Activated CD8-positive, alpha-beta memory T cell treated with anti-CD3 and anti-CD28 coated beads for 24 hours (primary cell): ENCODE measurements around the gene RAD51B.
"Not testable (repeated sequence)": the region's sequence is repeated elsewhere in the genome, so short reads cannot be mapped to it uniquely, and the experiment has no call there.

ENCODE experiments used
- DNase-seq: peaks from one replicate; pipeline ENCODE4 v3.0.0-alpha.2; 2020

RAD51B gene

DNA sequence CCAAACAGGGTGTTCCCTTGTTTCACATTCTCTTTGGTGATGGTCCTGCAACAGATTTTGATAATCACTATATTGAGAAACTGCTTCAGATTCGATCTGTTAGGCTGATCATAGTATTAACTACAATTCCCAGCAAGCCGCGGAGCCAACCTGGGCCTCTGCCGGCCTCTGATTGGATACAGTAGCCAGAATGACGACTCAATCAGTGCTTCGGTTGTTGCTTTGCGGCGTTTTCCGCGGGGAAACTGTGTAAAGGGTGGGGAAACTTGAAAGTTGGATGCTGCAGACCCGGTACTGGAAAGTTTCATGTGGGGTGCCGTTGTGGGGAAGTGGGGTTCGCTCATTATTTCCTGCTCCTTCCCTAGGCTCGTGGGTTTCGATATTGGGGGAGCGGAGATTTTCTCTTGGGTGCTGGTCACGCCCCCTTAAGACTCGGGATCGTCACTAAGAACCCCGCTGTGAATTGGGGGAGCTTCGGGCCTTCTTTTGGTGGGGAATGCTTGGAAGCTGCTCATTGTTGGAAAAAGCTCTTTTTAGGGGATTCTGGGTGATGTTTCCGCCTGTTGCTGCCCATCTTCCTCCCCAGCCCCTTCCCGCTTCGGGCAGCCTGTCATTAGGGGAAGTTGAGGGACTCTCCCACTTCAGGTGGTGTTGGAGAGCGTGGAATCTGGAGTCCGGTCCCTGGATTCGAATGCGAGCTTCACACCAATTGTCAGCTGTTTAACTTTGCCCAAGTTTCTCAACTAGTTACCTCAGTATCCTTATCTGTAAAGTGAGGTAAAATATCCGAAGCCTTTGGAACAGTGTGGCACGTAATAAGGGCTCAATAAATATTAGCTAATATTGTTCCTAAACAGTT lies at the start of gene RAD51B:
Gene RAD51B, plus strand, starts transcription at position 217 of the 859 bp plus-strand sequence.
- DNase-seq, result peak; percentile 93

DNA sequence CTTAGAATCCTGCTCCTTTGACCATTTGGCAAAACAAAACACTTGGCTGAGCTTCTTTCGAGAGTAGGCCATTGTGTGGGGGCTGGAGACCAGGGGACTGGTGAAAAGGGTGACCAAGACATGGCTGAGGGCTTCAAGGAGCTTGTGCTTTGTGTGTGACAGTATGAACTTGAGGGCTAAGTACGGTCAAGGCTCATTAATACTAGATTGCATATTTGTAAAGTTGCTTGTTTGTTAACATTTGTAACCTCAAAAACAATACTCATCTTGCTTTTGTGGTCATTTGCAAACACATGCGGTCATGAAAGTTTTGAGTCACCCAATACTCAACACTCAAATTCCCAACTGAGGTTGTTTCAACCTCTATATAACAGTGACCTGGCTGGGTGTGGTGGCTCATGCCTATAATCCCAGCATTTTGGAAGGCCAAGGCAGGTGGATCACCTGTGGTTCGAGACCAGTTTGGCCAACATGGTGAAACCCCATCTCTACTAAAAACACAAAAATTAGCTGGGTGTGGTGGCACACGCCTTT lies 45.7 kb upstream of the RAD51B start:
- no peak for DNase-seq

DNA sequence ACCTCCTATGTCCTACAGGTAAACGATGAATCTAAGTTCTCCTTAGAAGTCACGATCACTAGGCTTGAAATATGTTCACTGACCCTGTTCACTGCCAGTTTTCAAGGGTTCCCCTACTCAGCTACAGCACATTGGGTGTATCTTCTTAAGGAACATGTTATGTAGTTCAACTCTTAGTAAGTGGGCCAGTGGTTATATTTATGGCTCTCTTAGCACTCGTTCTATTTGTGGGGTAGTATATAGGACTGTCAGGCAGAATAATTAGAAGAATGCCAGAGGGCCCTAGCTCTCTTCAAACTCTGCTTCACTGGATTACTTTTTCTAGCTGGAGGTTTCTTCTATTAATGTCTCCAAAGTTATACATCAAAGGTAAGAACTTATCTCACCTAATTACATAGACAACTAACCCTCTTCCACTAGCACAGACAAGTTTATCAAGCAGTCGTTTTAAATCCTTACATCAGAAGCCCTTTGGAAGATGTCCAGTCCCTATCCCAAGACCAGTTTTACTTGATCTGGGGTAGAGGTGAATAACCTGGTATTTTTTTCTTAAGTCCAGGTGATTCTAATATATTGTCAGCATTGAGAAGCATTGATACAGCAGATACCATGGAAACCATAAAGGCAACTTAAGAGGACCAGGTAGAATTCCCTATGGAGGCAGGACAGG lies 42.8 kb upstream of the RAD51B start:
- DNase-seq, result no peak

DNA sequence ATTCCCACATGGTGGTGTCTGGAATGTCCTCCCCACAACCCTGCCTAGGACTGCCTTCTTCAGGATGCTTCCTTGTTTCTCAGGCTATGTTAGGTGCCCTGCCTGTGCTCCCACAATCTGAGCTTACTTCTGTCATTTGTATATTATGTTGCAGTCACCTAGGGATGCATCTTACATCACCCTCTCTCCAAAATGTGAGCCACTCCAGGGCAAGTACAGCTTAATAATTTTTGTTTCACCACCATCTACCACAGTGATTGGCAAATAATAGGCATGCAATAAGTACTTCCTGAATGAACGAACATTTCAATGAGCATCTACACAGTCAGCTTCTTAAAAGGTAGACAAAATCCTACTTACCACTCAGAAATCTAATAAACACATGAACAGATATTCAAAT lies 40.8 kb upstream of the RAD51B start:
- no peak for DNase-seq

DNA sequence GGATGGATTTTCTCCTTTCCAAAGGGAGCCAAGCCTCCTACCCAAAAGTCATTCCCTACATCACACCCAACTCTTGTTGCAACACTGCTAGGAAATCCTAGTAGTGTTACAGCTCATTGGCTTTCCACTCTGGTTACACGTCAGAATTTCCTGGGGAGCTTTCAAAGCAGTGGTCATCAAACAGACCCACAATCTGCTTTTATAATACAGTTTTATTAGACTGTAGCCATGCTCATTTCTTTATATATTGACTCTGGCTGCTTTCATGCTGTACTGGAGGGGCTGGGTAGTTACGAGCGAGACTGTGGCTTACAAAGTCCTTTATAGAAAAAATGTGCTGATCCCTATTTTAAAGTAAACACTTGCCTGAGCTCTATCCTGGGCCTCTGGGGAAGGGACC lies 37.5 kb upstream of the RAD51B start:
- DNase-seq, result no peak

DNA sequence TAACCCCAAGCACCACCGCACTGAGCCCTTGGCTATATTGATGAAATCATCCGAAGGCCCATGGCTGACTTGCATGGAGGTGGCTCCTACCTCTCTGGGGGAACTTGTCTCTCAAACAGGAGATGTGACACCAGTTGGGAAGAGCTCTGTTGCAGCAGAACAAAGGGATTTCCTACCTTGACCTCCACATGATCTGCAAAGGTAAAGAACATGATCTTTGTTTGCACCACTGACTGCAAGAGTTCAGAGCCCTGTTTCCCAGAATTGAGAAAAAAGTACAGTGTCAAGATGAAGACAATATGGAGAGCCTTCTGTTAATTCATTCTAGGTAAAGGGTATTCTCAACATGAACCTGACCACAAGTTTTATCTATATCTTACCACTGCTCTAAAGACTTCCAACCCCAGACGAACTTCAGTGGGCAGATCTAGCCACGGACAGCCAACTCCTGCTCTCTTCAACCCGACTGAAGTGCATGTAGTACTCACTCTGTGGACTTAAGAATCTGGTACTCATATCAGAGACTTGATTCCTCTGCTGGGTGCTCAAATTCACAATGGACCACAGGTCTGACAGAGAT lies 35.2 kb upstream of the RAD51B start:
- no peak for DNase-seq

DNA sequence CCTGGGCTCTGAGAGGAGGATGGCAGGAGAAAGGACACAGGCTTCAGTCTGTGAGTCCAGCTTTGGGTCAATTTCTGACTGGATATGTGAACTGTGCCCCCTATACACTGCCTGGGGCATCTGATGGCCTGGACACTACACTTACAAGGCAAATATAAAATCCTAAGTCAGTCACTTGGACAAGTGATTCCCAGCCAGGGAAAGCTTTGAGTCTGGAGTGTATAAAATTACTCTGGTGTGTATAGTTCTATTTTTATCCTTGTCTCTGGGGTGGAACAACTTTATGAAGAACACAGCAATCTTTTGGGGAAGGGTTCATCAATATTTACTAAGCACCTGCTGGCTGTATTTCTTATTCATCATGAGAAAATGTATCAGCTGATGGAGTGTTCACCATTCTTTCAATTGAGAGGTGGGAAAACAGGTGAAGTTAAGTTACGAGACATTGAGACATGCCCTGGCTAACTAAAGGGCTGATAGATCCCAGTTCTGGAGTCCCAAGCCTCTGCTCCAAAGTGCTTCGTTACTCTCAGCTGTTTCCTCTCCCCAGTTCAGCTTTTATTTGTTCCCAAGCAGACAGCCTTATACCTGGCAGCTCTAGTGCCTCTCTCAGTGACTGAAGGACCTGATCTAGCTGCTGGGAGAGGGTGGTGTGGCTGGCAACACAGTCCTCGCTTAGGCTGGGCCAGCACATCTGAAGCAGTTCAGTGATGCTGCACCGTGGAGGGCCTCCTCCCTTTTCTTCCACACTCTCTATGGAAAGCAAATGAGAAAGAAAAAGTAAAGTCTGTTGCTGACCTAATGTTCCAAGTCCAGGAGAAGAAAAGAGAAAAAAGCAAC lies 34.1 kb upstream of the RAD51B start:
- DNase-seq, result no peak

DNA sequence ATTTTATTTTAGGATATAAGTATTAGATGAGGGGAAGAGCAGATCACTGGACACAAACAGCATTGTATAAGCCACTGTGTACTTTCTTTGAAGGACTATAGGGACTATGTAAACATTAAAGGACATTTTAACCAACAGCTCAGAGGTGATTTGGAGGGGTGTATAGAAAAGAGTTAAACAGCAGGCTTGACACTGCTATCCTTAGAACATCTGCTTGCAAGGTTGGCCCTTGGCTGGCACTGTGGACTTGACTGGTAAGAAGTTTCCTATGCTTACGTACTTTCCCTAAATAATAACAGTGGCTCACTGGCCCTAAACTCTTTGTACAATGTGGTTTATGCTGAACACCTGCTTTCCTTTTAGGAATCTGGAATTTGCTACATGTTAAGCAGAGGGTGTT lies 31.9 kb upstream of the RAD51B start:
- no peak for DNase-seq

DNA sequence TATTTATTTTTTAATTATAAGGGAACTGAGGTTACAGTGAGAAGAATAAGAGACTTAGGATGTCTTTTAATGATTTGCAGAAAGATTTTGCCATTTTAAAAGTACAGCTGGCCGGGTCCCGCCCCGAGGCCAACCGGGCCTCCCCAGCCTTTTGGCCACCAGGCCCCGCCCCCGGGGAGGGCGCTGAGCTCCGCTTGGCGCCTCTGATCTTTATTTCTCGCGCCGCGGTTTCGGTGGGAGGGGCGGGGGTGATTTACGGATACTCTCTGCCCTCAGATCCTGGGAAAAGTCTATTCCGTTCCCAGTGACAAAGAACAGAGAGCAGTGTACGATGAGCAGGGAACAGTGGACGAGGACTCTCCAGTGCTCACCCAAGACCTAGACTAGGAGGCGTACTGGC lies 20.8 kb upstream of the RAD51B start:
- DNase-seq, result no peak

DNA sequence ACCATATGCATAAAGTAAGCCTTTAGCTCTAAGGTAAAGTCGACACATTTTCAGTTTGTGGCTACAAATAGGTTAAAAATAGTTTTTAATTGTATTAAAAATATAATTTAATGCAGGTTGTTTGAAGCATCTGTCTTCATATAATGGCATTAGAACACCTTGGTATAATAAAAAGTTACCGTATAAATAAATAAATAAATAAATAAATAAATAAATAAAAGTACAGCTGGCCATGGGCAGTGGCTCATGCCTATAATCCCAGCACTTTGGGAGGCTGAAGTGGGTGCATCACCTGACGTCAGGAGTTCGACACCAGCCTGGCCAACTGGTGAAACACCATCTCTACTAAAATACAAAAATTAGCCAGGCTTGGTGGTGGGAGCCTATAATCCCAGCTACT lies 18.8 kb upstream of the RAD51B start:
- no peak for DNase-seq

DNA sequence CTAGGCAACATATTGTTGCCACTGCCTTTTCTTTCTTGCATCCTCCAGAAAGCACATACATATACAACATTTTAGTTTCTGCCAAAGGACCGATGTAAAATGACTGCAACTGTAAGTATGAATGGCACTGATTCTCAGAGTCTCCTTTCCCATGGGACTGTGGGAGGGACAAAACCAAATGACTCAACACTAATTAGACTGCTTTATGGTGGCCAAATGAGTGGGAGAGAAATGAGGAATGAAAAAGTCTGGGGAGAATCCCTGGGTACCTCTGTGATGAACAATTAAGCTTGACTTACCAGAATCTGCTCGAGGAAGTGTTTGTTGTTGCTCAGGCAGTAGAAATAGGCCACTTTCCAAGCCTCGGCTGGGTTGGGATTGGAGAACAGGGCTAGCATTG lies 13.3 kb upstream of the RAD51B start:
- no peak for DNase-seq

DNA sequence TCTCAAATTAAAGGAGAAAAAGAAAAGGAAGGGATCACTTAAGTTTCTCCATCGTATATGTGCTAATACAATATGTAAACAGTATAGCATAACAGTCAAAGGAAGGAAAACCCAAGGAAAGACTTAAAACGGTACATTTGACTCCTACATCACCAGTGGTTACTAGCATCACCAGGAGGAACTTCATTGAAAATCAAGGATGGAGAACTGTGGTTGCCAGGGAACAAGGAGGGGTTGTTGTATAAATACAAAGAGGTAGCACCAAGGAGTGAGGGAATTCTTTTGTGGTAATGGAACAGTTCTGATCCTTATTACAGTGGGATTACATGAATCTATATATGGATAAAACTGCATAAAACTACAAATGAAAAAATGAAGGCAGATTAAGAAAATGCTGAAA lies 4.8 kb upstream of the RAD51B start:
- DNase-seq, result no peak

DNA sequence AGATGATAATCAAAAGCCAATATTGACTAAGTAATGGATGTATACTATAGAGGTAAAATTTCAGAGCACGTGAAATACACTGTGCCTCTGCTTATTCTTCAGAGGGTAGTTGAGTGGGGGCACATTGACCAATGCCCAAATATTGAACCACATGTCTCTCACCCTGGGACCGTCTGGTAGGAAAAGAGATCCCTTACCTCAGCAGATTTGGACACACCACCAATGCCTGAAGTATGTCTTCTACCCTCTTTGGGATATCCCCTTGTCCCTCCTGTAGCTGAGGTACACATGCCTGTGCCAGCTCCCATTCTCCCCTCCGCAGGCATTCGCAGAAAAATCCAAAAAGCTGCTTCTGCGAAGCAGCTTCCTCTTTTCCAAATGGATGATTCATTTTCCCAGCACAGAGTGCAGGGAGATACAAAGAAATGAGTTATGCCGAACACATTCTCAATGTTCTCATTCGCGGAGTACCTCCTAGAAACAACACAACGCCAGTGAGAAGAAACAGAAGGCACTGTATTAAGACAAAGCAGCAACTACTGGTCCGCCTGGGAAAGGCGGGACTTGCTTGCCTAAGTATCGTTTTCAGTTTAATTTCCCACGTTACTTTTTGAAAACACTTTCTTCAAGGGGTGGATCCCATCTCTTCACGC lies 3.9 kb upstream of the RAD51B start:
- no peak for DNase-seq

DNA sequence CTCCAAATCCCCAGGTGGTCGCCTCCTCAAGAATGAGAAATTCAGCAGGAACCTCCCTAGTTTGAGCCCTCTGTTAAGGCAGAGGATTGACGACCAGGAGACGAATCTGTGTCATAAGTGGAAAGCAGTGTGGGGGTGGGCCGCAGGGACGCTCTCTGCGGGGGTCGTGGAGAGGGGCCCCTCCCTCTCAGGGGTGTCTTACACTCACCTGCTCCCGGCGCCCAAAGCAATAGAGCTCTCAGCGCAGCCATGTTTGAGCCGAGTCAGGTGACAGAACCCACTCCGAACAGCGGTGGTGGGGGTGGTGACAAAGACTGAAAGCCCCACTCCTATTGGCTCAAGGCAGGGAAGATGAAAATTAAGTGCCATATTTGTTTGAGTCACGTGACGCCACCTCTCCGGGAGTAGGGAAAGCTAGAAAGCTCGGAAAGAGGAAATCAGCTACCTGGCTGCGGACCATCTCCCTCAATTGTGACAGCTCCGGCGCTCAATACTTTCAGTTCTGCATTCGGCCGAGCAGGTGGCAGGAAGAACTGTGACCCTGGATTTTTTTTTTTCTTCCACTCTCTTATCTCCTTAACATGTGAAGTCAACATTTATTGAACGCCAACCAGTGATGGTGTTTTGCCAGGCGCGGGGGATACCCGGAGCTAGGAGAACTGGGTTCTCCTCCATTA lies 3.1 kb upstream of the RAD51B start, which contains the start of gene ZFYVE26:
Gene ZFYVE26, minus strand, starts transcription at position 265 of the 677 bp plus-strand sequence. CDS start 627 bp downstream, outside the sequence.
- DNase-seq, result peak; percentile 89

DNA sequence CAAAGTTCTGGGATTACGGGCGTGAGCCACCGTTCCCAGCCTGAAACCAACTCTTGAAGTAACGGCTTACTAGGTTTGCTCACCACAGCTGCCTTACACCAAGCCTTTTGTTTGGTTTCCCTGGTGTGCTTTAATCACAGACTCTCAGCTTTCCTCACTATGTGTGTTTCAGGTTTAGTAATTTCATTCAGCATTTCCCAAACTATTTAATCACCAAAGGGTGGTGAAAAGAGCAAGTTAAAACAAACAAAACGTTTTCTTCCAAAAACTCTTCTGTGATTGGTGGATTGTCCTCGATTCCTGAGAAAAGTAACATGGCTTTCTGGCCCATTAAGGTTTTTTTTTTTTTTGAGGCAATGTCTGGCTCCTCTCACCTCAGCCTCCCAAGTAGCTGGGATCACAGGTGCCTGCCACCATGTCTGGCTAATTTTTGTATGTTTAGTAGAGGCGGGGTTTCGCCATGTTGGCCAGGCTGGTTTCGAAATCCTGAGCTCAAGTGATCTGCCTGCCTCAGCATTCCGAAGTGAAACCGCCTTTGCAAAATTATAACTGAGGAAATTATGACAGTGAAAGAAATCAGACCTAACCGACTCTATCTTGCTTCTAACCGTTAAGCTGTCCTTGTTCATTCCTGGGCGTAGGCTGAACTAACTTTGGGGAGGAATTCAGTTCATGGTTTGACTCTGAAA lies 1.7 kb upstream of the RAD51B start:
- DNase-seq, result no peak

DNA sequence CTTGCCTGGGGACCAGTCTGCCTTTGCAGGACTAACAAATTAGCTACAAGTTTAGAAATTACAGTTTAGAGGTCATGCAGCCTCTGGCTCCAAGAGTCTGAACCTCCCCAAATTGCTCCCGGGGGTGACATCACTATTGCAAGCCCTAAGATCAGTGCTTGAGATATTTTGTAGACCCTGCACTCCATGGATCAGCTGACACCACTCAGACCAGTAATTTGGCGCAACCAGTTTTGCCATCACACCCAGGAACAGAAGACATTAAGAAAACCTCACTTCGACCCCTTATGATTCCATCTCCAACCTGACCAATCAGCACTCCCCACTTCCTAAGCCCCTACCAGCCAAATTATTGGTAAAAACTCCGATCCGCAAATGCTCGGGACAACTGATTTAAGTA lies 1.1 kb upstream of the RAD51B start:
- not testable (repeated sequence) for DNase-seq

DNA sequence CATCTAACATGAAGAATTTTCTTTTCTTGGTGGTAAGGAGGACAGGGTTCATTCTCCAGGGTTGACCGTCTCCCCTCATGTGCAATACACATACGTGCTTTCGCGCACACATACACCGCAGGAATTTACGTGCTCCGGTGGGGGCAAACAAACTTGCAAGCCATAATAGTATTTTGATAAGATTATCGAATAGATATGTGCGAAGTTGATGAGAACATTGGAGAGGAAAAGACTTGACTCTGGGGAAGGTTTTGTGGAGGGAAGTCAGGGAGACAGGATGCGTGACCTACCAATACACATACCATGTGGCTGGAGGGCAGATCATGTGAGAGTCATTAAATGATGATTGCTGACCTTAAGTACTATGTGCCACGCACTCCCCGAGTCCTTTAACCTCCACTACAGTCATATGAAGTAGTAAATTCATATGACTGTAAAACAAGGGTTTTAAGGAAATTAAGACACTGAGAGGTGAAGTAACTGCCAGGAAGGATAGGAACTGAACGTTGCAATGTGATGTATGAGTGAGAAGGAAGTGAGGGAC lies 921 bp downstream of the RAD51B start:
- DNase-seq, result peak; percentile 60

DNA sequence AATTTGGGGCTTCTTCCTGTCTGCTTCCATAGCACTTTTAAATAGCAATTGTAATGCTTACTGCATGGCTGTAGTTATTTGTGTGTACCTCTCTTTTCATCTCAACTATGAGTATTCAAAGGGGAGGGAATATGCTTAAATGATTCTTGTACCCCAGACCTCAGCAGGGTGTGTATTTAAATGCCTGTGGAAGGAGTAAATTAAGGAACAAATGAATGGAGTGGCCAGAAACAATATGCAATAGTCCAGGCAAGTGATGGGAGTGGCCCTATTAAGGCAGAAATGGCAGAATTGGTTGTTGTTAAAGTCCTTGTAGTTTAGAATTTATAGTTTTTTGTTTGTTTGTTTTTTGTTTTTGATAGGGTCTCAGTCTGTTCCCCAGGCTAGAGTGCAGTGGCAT lies 1.5 kb downstream of the RAD51B start:
- no peak for DNase-seq

DNA sequence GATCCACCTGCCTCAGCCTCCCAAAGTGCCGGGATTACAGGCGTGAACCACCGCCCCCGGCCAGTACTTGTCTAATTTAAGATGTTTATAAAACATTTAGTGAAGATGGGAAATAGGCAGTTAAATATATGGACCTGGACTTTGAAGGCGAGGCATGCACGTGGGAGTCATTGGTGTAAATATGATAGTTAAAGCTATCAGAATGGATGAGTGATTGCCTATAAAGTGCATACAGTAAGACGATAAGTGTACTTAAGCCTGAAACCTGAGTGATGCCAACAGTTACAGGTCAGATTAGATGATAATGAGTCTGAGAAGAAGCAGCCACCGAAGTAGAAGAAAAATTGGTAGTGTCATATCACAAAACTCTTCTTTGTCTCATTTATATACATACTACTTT lies 11.5 kb downstream of the RAD51B start:
- no peak for DNase-seq

DNA sequence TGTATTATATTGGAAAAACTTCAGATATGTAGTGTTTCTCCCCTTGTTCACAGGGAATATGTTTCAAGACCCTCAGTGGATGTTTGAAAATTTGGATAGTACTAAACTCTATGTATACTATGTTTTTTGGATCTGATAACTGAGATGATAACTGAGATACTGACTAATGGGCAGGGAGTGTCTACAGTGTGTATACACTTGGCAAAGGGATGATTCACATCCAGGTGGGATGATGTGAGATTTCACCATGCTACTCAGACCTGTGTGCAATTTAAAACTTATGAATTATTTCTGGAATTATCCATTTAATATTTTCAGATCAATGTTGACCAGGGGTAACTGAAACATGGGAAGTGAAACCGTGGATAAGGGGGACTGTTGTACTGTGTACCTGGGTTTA lies 13.8 kb downstream of the RAD51B start:
- no peak for DNase-seq

DNA sequence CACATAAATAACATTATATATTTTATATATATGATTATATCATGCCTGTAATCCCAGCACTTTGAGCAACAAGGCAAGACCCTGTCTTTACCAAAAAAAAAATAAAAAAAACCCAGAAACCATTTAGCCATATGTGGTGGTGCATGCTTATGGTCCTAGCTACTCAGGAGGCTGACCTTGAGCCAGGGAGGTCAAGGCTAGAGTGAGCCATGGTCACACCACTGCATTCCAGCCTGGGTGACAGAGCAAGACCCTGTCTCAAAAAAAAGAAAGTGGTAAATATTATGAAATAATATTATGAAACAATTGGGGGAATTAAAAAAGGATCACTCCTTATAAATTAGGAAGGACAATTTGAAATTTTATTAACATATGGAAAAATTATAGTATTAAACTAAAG lies 16.0 kb downstream of the RAD51B start:
- DNase-seq, result no peak
